ENCODE results near the gene KLF11.

The KLF11 gene

GRCh38 chr2:10002109-10002508, 41.2 kb upstream of the KLF11 start:
- TF ChIP-seq POLR2AphosphoS5 (IDR thresholded peaks at IDR 0.05; ENCODE audit: low read depth) (no peak), SPI1 (IDR thresholded peaks at IDR 0.05; ENCODE audit: borderline replicate concordance, low read depth) (peak; percentile 19; the same call in 1 of the 2 replicates), CTCF (IDR thresholded peaks at IDR 0.05; ENCODE audit: insufficient read depth, low read length) (no peak), REST (IDR thresholded peaks at IDR 0.05; ENCODE audit: insufficient replicate concordance, low read depth) (no peak)
- Histone ChIP-seq H3K27me3 (ENCODE audit: insufficient read depth, poor library complexity, severe bottlenecking) (no peaks in the 10 kb centered on the region), H3K4me3 (replicated peaks; ENCODE audit: insufficient read depth, low read length) (no peak overlapping the region), H3K27ac (replicated peaks) (no peak overlapping the region)
- no peak for DNase-seq (ENCODE audit: low read depth in 1 of 2, low spot score in 1 of 2)

- Histone ChIP-seq H3K27me3 (ENCODE audit: insufficient read depth, poor library complexity, severe bottlenecking) (no peaks in the 10 kb centered on the region), H3K4me3 (replicated peaks; ENCODE audit: insufficient read depth, low read length) (no peak overlapping the region), H3K27ac (replicated peaks) (no peak overlapping the region)
- TF ChIP-seq REST (IDR thresholded peaks at IDR 0.05; ENCODE audit: insufficient replicate concordance, low read depth) (no peak), POLR2AphosphoS5 (IDR thresholded peaks at IDR 0.05; ENCODE audit: low read depth) (no peak), GABPA (IDR thresholded peaks at IDR 0.05; ENCODE audit: low read depth) (no peak), SPI1 (IDR thresholded peaks at IDR 0.05; ENCODE audit: borderline replicate concordance, low read depth) (no peak), CTCF (IDR thresholded peaks at IDR 0.05; ENCODE audit: insufficient read depth, low read length) (no peak)
- DNase-seq (ENCODE audit: low read depth in 1 of 2, low spot score in 1 of 2): no peak
These were observed 40.7 kb upstream of the KLF11 start for GRCh38 chr2:10002681-10003080.

- TF ChIP-seq GABPA (IDR thresholded peaks at IDR 0.05; ENCODE audit: low read depth) (no peak), REST (IDR thresholded peaks at IDR 0.05; ENCODE audit: insufficient replicate concordance, low read depth) (no peak), POLR2AphosphoS5 (IDR thresholded peaks at IDR 0.05; ENCODE audit: low read depth) (no peak), CTCF (IDR thresholded peaks at IDR 0.05; ENCODE audit: insufficient read depth, low read length) (no peak), SPI1 (IDR thresholded peaks at IDR 0.05; ENCODE audit: borderline replicate concordance, low read depth) (no peak)
- no peak overlapping the region for H3K27ac ChIP-seq (replicated peaks)
These were observed 39.9 kb upstream of the KLF11 start for GRCh38 chr2:10003206-10004125.

More at GRCh38 chr2:10003206-10004125, 39.9 kb upstream of the KLF11 start:
- no peak overlapping the region for H3K4me3 ChIP-seq (replicated peaks; ENCODE audit: insufficient read depth, low read length)
- DNase-seq (ENCODE audit: low read depth in 1 of 2, low spot score in 1 of 2): no peak
- no peaks in the 10 kb centered on the region for H3K27me3 ChIP-seq (ENCODE audit: insufficient read depth, poor library complexity, severe bottlenecking)
